Fibroblast of lung (primary cell): ENCODE measurements around the gene MICAL3. TPM values are rescaled to one million over a fixed set of nuclear protein-coding genes. Genes with fewer than 3 reads are reported as not detected.

ENCODE experiments used
- DNase-seq, 2 donors: peaks; one replicate each; pipeline versions ENCODE4 v3.0.0 to v3.0.0-alpha.2; 2010; ENCODE audit warnings: low read depth in 2 of 2
- H2AFZ ChIP-seq: 2 replicates; pipeline ENCODE4 v1.5.1; 2012; ENCODE audit warnings: low read length, control low read depth, inconsistent platforms
- H3K27ac ChIP-seq: 2 replicates; pipeline ENCODE4 v1.5.1; 2011; ENCODE audit warnings: low read length, control low read depth; ENCODE audit not compliant: insufficient read depth
- H3K27me3 ChIP-seq: 2 replicates; pipeline ENCODE4 v1.5.1; 2011; ENCODE audit warnings: mild to moderate bottlenecking, low read length; ENCODE audit not compliant: control insufficient read depth, insufficient read depth
- H3K36me3 ChIP-seq: 2 replicates; pipeline ENCODE4 v1.5.1; 2011; ENCODE audit warnings: low read length; ENCODE audit not compliant: control insufficient read depth, insufficient read depth
- H3K4me1 ChIP-seq: 2 replicates; pipeline ENCODE4 v1.5.1; 2011; ENCODE audit warnings: low read length; ENCODE audit not compliant: control insufficient read depth, insufficient read depth; ENCODE audit errors: extremely low read depth
- H3K4me2 ChIP-seq: 2 replicates; pipeline ENCODE4 v1.5.1; 2011; ENCODE audit warnings: low read length, control low read depth; ENCODE audit not compliant: insufficient read depth; ENCODE audit errors: extremely low read depth
- H3K4me3 ChIP-seq, 4 experiments: fragments of 200-600 bp in 1 of 4; sonication (generic) in 1 of 4; replicated peaks in 1 of 4; 2 replicates each; pipeline ENCODE4 v1.5.1; 2011 to 2016; ENCODE audit warnings: low read length in 4 of 4, low read depth in 3 of 4, mild to moderate bottlenecking in 3 of 4, control low read depth in 2 of 4, inconsistent platforms in 1 of 4, mixed read lengths in 1 of 4; ENCODE audit not compliant: insufficient read depth in 1 of 4; ENCODE audit errors: control extremely low read depth in 1 of 4
- H3K79me2 ChIP-seq: 2 replicates; pipeline ENCODE4 v1.5.1; 2012; ENCODE audit warnings: mild to moderate bottlenecking, low read length, inconsistent platforms; ENCODE audit not compliant: control insufficient read depth, insufficient read depth
- H3K9ac ChIP-seq: 2 replicates; pipeline ENCODE4 v1.5.1; 2011; ENCODE audit warnings: mild to moderate bottlenecking, low read length, control low read depth; ENCODE audit not compliant: insufficient read depth
- H3K9me3 ChIP-seq: 2 replicates; pipeline ENCODE4 v1.5.1; 2012; ENCODE audit warnings: low read depth, low read length; ENCODE audit not compliant: control insufficient read depth, insufficient read depth
- H4K20me1 ChIP-seq: 2 replicates; pipeline ENCODE4 v1.5.1; 2011; ENCODE audit warnings: low read length; ENCODE audit not compliant: control insufficient read depth, insufficient read depth; ENCODE audit errors: extremely low read depth
- CTCF ChIP-seq, 2 donors: IDR thresholded peaks in 1 of 2; conservative IDR thresholded peaks in 1 of 2; 1 replicate in 1 of 2; 2 replicates in 1 of 2; pipeline ENCODE4 v1.5.1; 2011 to 2012; ENCODE audit warnings: low read length in 2 of 2, control low read depth in 1 of 2, inconsistent platforms in 1 of 2, low read depth in 1 of 2, mild to moderate bottlenecking in 1 of 2
- EZH2 ChIP-seq: IDR thresholded peaks from 2 replicates; pipeline ENCODE4 v1.5.1; 2012; ENCODE audit warnings: low read length, control low read depth, mild to moderate bottlenecking; ENCODE audit errors: missing control alignments
- polyA plus RNA-seq, 2 donors: library from polyadenylated mRNA; depleted of rRNA in 1 of 2; stranded (reverse) in 1 of 2; unstranded in 1 of 2; fragments of >200 nt; gene quantifications; 2 replicates each; pipeline ENCODE4 v1.2.1, GENCODE V29; 2011 to 2012; ENCODE audit warnings: missing spikeins in 1 of 2
- total RNA-seq: library from RNA; depleted of rRNA; stranded (reverse); fragments of >200 nt; gene quantifications from 2 replicates; pipeline ENCODE4 v1.2.1, GENCODE V29; 2014

The MICAL3 gene
- total and polyA plus RNA-seq, 2 donors (not counting 1 experiment from before 2014, with no cell fraction given): 10.8 to 22.6 TPM

GRCh38 chr22:17738386-17739128 lies 285.8 kb downstream of the MICAL3 start:
- Histone ChIP-seq H3K27ac (no peak overlapping the region), H4K20me1 (no peaks in the 10 kb centered on the region), H3K4me2 (no peak overlapping the region), H3K4me1 (peaks cover 2% of the 10 kb centered on the region), H3K36me3 (no peaks in the 10 kb centered on the region), H3K9ac (no peak overlapping the region), H3K79me2 (no peaks in the 10 kb centered on the region), H3K4me3 (no peak overlapping the region), H2AFZ (no peak overlapping the region), H3K9me3 (no peaks in the 10 kb centered on the region), H3K27me3 (no peaks in the 10 kb centered on the region)
- no peak for DNase-seq
- TF ChIP-seq CTCF (conservative IDR thresholded peaks at IDR 0.05 in 1 of 2, IDR thresholded peaks at IDR 0.05 in 1 of 2; ENCODE audit: low read depth in 1 of 2, low read length in 2 of 2) (no peak), EZH2 (no peak)

Other genes starting within 250 kb of the MICAL3 start
- gene PEX26, start 53.4 kb upstream of the MICAL3 start, total RNA-seq: 7.4 and 13.2 TPM in 2 replicates
- gene PEX26, start 53.4 kb upstream of the MICAL3 start, polyA plus RNA-seq: 14.5 and 21.0 TPM in 2 replicates
- 0.51 and 0.83 TPM in 2 replicates for gene TUBA8, start 86.2 kb upstream of the MICAL3 start, total RNA-seq
- gene TUBA8, start 86.2 kb upstream of the MICAL3 start, polyA plus RNA-seq: 0.60 and 3.9 TPM in 2 replicates
- gene USP18, start 125.6 kb upstream of the MICAL3 start, total RNA-seq: 10.3 and 14.9 TPM in 2 replicates
- gene USP18, start 125.6 kb upstream of the MICAL3 start, polyA plus RNA-seq: 8.6 and 30.9 TPM in 2 replicates